Stimulated activated CD8-positive, alpha-beta memory T cell treated with anti-CD3 and anti-CD28 coated beads, Interleukin-2, amount 100 ng/mL, for 1 hour (primary cell): ENCODE data around the gene GRPR.

Experiments used
- DNase-seq, 2 donors: peaks; one replicate each; pipeline ENCODE4 v3.0.0-alpha.2; 2020; ENCODE audit warnings: low read depth in 2 of 2

GRPR gene

DNA sequence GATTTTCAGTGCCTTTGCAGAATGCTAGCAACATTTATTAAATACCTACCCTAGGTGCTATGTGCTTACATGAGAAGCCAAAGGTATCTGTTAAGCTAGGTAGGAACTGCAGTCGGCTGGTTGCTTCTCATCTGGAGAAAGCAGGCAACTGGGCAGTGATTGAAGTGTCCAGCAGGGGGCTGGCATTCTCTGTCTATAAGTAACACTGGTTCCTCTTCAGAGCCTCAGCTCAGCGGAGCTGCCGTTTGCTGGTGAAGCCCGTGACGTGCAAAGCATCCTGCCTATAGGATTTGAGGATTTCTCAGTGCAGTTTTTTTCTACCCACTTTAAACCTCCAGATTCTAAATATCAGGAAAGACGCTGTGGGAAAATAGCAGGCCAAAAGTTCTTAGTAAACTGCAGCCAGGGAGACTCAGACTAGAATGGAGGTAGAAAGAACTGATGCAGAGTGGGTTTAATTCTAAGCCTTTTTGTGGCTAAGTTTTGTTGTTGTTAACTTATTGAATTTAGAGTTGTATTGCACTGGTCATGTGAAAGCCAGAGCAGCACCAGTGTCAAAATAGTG is at the start of gene GRPR:
TSS of gene GRPR (plus strand) at position 344 of the 565 bp plus-strand sequence. CDS start 389 bp downstream, outside the sequence.
- peak; percentile 11 to 22 for DNase-seq

DNA sequence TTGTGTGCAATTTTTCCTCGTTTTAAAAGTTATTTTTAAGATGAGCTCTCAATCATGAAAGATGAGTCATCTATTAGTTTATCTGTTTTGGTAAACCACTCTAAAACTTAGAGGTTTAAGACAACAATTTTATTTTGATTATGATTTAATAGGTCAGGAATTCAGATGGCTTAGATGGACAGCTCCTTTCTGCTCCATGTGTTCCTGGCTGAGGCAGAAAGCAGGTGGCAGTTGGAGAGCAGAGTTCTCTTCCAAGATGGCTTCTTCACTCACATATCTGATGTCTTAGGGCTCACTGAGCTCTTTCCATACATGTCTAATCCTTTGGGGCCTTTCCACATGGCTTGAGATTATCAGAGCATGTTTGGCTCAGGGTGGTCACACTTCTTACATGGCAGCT is 48.3 kb upstream of the GRPR start:
- no peak for DNase-seq

DNA sequence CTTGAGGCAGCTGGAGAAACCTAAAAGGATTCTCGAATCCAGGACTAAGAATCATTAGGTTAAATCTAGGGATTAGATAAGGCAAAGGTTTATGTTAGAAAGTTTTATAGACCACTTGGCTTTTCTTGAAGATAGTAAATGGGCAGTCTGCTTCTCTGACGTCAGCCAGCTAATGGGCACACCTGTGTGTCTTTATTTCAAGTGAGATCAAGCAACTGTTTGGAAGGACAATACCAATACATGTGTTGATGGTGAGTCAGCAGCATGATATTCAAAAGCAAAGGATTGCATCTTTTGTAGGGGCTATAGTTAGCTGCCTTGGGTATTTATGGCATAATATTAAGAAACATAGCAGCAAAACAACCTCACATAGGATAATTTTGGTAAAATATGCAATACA is 46.5 kb upstream of the GRPR start:
- no peak for DNase-seq

DNA sequence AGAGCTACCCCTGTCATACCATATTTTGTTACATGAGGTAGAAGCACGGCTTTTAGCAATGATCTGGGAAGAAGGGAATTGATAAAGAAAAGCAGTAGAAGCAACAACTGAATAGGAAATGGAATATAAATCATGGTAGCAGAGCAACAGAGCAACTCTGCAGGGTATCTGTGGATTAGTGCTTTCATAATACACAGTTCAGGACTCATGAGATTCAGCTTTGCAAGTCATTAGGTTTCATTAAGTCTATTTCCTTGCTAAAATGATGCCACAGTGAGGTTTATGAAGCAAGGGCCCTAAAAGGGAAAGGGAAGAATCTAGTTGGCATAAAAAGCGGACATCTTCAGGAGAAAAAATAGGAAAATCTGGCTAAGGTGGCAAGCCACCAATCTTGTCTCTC is 45.6 kb upstream of the GRPR start:
- no peak for DNase-seq

DNA sequence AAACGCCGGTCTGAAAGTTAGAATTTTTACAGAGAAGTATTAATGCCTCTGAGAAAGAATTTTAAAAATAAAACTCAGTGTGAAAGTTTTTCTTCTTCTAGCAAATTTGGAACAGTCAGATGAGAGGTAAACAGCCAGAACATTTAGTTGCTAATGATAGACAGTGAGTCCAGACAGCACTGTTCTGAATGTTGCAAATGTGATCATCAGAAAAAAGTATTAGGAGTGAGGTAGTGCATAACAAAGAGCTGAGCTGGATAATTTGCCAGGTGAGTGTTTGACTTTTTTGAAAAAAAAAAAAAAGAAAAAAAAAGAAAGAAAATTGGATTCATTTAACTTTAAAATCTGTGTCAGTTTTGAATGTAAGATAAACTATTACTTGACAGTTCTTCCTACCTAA is 42.0 kb upstream of the GRPR start:
- DNase-seq = no peak

DNA sequence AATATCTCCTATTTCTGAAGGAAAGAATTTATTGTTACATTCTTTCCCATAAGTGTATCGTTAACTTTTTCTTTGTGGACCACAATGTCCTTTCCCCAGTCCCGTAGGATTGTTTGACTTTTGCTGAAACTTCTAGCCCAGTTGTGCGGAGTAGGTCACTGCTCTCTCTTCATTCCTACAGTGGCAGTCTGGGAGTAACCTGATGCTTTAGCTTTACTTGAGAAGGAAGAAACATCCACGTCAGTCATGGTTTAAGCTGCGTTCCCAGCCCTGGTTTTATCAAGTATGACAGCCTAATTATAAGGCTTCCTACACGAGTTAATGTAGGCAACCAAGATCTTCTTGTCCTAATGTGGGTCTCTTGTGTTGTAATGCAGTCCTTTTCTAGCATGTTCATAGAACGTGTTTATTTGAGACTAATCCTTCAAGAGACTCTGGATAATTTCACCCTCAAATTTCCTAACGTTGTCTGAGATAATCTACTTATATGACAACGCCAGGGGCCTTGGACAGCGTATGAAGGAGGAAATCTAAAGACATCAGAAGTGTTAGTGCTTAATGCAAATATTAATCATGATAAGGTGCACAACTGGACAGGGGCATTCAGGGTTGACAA is 40.8 kb upstream of the GRPR start:
- no peak for DNase-seq

DNA sequence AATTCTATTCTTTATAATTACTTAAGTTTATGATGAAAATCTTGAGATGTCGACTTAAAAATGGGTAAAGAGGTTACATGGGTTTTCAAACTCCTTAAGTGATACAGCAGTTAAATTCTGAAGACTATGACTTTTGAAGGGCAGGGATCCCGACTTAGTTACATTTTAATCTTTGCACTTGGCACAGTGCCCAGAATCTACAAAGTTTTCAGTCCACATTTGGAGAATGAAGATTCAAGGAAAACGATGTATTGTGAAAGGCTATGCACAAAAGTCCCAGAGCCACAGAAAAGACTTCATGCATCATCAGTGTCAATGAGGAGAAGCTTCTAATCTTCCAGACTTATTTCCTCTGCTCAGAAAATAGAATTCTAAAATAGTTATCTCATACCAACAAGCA is 36.3 kb upstream of the GRPR start:
- no peak for DNase-seq

DNA sequence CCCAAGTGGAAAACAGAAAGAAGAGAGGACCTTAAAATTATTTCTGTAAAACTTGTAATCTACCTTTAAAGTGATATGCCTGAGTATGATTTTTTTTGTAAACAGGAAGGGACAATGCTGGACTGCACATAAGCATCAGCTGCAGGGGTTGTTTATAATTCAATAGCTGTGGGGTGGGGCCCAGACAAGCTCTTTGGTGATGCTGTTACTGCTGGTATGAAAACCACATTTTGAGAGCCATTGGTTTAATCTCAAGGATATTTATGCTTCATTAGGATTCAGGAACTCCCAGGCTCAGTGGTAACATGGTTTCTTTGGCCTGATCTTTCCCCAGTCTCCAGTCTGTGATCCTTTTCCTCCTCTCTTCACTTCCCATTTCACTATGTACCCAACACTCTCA is 34.3 kb upstream of the GRPR start:
- DNase-seq = no peak

DNA sequence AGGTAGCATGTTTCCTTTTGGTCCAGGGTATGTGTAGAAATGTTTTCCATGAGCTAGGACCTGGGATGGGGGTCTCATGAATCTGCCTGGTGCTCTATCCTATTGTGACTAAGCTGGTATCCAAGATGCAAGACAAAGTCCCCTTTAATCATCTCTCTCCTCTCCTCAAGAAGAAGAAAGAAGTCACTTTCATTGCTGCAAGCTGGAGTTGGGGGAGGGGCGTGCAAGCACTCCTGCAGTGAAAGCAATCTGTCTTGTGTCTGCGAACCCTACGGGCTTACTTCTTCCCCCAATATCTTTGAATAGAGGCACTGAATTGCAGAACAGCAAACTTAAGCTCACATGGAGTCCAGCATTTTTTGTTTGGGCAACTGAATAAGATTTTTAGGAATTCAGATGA is 27.2 kb upstream of the GRPR start:
- no peak for DNase-seq

DNA sequence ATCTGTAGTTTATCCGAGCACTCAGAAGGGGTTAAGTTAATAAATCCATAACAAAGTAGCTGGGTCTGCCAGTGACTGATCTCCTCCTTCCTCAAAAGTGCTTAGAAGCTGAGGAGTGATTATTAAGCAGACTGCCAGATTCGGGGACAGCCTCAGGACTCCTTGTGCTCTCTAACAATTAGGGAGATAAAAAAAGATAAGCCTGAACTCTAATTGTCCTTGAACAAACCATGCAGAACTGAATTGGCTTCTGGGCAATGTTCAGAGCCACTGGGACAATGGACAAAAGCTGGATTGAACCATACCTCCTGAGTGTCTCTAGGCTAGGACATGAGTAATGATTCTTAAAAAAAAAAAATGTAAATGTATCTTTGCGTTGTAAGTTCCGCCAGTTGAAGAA is 22.7 kb upstream of the GRPR start:
- DNase-seq = no peak

DNA sequence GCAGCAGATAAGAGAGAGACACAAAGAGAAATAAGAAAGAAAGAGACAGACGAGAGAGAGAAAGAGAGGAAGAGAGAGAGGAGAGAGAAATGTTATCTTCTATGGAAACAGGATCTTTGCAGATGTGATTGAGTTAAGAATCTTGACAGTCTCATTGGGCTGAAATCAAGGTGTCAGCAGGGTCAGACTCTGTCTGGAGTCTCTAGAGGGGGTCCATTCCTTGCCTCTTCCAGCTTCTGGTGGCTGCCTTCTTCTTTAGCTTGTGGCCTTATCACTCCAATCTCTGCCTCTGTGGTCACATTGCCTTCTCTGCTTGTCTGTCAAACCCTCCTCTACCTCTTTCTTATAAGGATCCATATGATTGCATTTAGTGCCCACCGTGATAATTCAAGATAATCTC is 21.8 kb upstream of the GRPR start:
- DNase-seq = no peak

DNA sequence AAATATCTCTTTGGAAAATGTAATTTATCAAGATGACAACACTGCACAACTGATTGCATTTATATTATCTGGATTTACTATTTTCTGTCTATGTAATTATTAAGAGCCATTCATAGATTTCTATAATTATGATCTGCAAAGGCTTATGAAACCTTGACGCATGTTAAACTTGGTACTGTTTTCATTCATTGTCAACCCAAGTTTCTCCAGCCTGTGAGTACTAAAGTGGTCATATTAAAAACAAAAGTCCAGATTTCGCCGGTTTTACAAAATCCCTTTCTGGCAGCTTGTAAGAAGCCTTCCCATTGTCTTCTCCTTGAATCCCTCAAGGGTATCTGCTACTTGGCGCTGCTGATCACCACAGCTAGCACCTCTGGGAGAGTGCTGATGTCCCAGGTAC is 19.7 kb upstream of the GRPR start:
- DNase-seq = no peak

DNA sequence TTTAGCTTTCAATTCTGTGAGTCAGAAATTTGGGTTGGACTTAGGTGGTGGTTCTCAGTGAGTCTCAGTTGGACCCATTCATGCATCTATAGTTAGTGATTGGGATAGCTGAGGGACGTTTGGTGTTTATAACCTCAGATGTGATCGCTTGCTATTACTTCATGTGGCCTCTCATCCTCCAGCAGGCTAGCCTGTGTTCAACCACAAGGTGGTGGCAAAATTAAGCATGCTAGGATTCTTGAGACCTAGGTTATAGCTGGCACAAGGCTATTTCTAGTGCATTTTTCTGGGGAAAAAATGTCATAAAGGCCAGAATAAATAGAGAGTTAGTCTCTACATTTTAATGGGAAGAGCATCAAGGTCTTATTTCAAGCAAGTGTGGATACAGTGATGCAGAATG is 10.9 kb upstream of the GRPR start:
- no peak for DNase-seq

DNA sequence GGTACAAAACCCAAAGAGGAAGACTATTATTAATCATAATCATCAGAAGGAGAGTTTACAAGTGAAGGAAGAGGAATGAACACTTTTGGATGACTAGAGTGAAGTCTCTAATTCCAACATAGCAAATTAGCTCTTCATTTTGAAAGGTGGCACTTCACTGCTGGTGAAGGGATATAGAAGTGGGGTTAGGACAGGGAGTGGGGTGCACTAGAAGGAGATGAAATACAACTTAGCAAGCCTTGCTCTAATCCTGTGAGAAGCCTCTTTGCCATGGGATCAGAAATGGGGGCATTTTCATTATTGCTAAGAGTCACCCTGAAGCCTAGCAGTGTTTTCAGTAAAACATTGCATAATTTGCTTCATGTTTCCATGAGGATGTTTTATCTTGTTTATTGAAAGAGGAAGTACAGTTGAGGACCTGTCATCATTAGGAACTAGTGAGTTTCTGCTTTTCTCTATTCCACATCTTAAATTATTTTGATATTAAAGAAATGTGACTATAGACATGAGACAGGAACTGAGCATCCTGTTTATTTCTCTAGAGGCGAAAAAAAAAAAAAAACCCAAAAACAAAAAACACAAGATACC is 9.3 kb upstream of the GRPR start:
- no peak for DNase-seq

DNA sequence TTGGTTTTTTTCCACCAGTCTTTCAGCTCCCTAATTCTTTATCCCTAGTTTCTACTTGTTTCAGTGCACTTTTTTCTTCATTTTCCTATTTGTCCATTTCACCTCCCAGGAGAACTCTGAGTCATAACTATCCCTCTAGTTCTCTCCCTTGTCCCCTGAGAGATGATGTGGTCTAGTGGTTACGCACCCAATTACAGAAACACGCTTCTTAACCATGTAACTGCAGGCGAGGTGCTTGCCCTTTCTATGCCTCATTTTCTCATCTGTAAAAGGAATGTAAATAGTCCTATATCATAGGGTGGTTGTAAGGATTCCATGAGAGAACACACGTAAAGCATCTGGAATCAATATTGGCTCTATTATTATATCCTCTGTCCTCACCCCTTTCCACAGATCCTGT is 8.8 kb upstream of the GRPR start:
- DNase-seq = no peak

DNA sequence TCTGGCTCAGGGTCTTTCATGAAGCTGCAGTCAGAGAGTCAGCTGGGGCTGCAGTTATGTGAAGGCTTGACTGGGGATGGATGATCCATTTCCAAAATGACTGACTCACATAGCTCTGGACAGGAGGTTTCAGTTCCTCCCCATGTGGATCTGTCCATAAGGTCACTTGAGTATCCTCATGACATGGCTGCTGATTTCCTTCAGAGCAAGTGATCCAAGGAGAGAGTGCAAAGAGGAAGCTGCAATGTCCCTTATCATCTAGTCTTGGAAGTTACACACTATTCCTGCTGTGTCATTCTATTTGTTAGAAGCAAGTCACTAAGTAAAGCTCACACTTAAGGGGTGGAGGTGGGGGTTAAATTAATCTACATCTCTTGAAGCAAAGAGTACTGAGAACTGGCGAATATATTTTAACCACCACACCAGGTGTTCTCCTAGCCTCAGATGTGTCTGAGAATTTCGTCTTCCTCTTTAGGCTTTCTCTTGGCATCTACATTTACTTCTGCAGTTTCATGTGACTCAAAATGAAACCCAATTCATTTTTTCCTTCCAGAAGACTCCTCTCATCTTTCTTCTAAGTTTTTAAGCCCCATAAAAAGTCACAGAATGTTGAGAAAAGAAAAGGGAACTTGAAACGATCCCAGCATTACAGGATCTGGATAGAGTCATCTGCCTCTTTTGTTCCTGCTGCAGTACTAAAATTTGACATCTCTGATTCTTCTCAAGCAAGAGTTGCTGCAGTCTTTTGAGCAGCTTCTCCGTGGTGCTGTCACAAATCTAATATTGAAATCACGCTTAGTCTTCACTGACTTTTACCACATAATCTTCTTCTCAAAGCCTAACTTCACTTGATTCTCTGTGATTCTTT is 3.8 kb upstream of the GRPR start:
- no peak for DNase-seq

DNA sequence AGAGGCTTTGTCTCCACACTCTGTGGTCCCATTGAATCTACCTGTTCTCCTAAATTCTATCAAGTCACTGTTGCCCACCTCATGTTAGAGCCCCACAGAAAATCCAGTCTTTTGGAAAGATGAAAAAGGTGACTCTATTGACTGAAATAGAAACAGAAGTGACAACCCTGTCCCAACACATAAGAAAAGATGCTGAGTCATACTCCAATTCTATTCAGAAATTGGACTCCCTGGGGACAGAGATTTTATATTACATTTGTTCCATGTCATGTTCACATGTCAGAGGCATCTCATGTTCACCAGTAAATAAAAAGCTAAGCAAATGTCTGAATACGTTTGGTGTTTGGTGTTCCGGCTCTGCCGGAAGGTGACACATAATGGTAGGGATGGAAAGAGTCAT is 2.9 kb upstream of the GRPR start:
- DNase-seq = no peak

DNA sequence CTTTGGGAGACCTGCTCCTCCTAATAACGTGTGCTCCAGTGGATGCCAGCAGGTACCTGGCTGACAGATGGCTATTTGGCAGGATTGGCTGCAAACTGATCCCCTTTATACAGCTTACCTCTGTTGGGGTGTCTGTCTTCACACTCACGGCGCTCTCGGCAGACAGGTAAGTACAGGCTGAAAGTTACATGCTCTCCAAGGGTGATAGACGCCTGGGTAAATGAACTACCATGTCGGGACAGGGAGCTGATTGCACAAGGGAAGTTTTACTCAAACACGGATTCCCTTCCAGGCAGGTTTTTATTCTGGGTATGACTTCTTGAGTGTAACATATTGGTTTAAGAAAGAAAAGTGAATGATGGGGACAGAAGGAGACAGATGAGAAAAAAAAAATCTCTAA is 836 bp downstream of the GRPR start:
- DNase-seq = no peak

DNA sequence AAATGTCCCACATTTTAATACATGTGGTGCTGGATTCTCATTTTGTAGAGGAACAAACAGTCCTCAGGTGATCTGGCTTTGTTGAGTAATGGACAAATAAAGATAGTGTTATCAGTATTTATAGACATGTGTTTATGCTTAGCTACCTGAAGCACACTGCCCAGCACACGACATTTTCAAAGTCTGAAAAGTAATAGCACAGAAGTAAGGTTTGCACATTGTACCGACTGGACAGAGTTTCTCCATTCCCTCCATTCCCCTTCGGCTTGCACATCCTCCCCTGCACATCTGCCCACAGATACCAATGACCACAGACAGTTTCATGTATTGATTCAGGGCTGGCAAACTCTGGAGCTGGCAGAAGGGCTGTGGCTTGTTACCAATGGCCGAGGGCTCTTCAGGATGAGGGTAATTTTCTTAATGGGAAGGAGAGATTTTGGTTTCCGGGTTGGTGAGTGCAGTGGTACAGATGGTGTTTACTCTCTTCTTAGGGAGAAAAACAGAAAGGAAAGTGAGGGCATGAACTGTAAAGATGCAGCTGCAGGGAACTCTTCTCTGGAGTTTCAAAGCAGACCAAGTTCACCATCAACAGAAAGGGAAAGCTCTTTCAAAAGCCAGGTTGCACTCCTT is 2.3 kb downstream of the GRPR start:
- DNase-seq = no peak

DNA sequence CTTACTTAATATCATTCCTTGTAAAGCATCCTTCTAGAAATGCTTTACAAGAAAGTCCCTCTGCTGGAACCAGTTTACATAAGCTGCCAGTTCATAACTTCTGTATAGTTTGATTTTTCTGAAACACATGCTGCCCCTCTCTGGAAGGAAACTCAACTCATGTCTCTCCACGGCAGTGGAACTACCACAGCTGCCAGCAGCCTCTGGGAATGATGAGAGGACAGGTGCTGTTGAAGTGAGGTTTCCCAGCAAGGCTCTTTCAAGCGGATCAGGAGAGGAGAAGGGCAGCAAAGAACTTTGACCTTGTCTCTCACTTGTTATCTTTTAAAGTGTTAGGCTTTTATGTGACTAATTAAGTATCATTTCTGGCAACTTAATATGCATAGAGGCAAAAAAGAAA is 7.3 kb downstream of the GRPR start:
- DNase-seq = no peak

DNA sequence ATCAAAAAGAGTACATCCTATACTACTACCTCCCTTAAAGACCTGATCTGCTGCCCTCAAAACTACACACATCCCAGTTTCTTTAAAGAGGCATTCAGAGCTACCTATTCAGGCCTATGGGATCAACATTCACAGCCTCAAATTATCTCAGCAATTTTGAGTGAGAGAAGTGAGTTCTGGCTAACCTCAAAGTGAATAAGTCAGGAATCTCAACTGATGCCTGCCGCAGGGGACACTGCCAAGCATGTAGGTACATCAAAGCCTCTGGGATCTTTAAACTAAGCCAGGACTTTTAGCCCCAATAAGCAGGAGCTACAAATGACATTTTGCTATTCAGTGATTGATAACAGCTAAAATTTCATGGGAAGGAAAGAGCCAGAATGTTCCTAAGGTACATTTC is 11.6 kb downstream of the GRPR start:
- DNase-seq = no peak

DNA sequence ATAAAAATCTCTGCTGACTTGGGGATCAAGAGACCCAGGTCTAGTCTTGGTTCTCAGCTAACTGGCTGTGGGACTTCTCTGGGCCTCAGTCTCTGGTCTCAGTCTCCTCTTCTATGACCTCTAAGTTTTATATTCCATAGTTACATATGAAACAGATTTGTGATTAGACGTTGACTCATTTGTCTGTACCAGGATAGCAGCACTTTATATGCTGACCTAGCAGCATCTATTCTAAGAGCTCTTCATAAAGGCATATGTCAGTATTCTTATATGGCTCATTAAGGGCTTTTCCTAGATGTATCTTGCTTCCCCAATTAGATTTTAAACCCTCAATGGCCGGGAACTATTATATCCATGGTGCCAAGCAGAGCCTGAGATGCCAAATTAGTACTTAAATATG is 12.7 kb downstream of the GRPR start:
- DNase-seq = no peak
